HG02870 (cell line): ENCODE data around the gene CACNB2.
"Not testable (repeated sequence)": the region's sequence is repeated elsewhere in the genome, so short reads cannot be mapped to it uniquely, and the experiment has no call there.

ENCODE experiments used
- ATAC-seq: cut with Tn5 transposase; IDR thresholded peaks from one replicate; pipeline ENCODE4 v1.9.1; 2021; ENCODE audit warnings: mild to moderate bottlenecking, moderate library complexity; ENCODE audit not compliant: unreplicated experiment

Gene CACNB2

GRCh38 chr10:18554479-18554878 lies 414.3 kb downstream of the CACNB2 start:
- ATAC-seq = no peak

DNA sequence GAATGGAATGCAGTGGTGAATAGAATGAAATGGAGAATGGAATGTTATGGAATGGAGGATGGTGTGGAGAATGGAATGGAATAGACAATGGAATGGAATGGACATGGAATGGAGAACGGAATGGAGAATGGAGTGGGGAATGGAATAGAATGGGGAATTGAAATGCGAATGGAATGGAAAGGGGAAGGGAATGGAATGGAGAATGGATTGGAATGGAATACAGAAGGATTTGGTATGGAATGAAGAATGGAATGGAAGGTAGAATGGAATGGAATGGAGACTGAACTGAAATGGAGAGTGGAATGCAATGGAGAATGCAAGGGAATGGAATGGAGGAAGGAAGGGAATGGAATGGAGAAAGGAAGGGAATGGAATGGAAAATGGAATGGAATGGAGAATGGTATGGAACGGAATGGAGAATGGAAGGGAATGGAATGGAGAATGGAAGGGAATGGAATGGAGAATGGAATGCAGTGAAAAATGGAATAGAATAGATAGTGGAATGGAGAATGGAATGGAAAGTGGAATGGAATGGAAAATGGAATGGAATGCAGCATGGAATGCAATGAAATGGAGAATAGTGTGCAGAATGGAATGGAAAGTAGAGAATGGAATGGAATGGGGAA lies 416.4 kb downstream of the CACNB2 start:
- no peak for ATAC-seq

- no peak for ATAC-seq
Measured at GRCh38 chr10:18557960-18558359, 417.7 kb downstream of the CACNB2 start.

DNA sequence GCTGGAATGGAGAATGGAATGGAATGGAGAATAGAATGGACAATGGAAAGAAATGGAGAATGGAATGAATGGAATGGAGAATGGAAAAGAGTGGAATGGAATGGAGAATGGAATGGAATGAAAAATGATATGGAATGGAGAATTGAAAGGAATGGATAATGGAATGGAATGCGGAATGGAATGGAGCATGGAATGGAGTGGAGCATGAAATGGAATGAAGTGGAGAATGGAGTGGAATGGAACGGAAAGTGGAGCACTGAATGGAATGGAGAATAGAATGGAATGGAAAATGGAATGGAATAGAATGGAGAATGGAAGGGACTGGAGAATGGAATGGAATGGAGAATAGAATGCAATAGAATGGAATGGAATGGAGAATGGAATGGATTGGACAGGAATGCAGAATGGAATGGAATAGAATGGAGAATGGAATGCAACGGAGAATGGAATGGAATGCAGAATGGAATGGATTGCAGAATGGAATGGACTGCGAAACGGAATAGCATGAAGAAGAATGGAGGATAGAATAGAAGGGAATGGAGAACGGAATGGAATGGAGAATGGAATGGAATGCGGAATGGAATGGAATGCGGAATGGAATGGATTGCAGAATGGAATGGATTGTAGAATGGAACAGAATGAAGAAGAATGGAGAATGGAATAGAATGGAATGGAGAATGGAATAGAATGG lies 421.8 kb downstream of the CACNB2 start:
- no peak for ATAC-seq

GRCh38 chr10:18563003-18563726 lies 422.9 kb downstream of the CACNB2 start:
- ATAC-seq = no peak

- no peak for ATAC-seq
Measured at GRCh38 chr10:18565006-18565405, 424.8 kb downstream of the CACNB2 start.

- ATAC-seq = no peak
Measured at GRCh38 chr10:18566177-18566576, 426.0 kb downstream of the CACNB2 start.

DNA sequence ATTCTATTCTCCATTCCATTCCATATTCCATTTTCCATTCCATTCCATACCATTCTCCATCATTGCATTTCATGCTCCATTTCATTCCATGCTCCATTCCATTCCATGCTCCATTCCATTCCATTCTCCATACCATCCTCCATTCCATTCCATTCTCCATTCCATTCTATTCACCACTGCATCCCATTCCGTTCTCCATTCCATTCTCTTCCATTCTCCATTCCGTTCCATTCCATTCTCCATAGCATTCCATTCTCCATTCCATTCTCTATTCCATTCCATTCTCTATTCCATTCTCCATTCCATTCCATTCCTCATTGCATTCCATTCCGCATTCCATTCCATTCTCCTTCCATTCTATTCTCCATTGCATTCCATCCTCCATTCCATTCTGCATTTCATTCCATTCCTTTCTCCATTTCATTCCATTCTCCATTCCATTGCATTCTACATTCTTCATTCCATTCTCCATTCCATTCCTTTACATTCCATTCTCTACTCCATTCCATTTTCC lies 427.2 kb downstream of the CACNB2 start:
- ATAC-seq = no peak

DNA sequence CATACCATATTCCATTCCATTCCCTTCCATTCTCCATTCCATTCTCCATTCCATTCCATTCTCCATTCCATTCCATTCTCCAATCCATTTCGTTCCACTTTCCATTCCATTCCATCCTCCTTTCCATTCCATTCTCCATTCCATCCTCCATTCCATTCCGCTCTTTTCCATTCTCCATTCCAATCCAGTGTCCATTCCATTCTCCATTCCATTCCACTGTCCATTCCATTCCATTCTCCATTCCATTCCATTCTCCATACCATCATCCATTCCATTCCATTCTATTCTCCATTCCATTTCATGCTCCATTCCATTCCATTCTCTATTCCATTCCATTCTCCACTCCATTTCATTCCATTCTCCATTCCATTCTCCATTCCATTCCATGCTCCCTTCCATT lies 430.2 kb downstream of the CACNB2 start:
- ATAC-seq = not testable (repeated sequence)

GRCh38 chr10:18571076-18571475 lies 430.9 kb downstream of the CACNB2 start:
- ATAC-seq = no peak

- ATAC-seq = no peak
Measured at GRCh38 chr10:18571780-18572179, 431.6 kb downstream of the CACNB2 start.

DNA sequence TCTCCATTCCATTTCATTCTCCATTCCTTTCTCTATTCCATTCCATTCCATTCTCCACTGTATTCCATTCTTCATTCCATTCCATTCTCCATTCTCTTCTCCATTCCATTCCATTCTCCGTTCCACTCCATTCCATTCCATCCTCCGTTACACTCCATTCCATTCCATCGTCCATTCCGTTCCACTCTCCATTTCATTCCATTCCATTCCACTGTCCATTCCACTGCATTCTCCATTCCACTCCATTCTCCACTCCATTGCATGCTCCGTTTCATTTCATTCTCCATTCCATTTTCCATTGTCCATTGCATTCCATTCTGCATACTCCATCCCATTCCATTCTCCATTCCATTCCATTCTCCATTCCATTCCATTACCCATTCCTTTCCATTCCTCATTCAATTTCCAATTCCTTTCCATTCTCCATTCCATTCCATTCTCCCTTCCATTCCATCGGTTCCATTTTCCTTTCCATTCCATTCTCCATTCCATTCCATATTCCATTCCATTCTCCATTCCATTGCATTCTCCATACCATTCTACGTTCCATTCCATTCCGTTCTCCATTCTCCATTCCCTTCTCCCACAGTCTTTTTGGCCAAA lies 432.8 kb downstream of the CACNB2 start:
- no peak for ATAC-seq

DNA sequence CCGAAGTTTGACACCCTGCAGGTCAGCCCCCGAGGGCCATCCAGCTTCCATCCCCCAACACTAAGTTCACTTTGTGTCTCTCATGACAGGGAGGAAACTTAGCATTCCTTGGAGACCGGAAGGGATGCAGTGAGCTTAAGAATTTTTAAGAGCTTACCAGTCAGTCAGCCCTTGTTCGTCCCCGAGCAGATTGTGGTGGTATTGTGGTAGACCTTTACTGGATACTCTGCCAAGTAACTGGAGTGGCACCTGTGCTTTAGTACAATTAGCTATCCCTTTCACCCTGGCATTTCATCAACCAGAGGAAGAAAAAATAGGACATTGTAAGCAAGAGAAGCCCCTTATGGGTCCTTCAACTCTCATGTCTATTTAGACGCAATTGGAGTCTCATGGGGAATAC lies 436.4 kb downstream of the CACNB2 start:
- ATAC-seq = no peak

- no peak for ATAC-seq
Measured at GRCh38 chr10:18577823-18578685, 437.8 kb downstream of the CACNB2 start.

GRCh38 chr10:18582803-18583202 lies 442.6 kb downstream of the CACNB2 start:
- ATAC-seq = no peak

- no peak for ATAC-seq
Measured at GRCh38 chr10:18583575-18584270, 443.5 kb downstream of the CACNB2 start.

DNA sequence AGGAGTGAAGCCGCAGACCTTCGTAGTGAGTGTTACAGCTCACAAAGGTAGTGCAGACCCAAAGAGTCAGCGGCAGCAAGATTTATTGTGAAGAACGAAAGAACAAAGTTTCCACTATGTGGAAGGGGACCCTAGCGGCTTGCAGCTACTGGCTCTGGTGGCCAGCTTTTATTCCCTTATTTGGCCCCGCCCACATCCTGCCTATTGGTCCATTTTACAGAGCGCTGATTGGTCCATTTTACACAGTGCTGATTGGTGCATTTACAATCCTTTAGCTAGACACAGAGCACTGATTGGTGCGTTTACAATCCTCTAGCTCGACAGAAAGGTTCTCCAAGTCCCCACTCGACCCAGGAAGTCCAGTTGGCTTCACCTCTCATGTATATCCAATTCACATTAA lies 446.4 kb downstream of the CACNB2 start:
- not testable (repeated sequence) for ATAC-seq

DNA sequence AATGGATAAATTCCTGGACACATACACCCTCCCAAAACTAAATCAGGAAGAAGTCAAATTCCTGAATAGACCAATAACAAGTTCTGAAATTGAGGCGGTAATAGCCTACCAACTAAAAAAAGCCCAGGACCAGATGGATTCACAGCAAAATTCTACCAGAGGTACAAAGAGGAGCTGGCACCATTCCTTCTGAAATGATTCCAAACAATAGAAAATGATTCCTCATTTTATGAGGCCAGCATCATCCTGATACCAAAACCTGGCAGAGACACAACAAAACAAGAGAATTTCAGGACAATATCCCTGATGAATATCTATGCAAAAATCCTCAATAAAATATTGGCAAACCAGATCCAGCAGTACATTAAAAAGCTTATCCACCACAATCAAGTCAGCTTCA lies 450.9 kb downstream of the CACNB2 start:
- not testable (repeated sequence) for ATAC-seq
